SK-N-SH (cell line): Measurements from ENCODE around the gene BRMS1.
A peak's percentile ranks its signal among the peaks of the same experiment; 100 is the strongest.

Source experiments
- CHD2 ChIP-seq: fragments of 150-350 bp; IDR thresholded peaks from 2 replicates; pipeline ENCODE4 v1.6.1; 2018; ENCODE audit warnings: low read length; ENCODE audit not compliant: partially characterized antibody
- EZH2phosphoT487 ChIP-seq: fragments of 200-600 bp; sonication (generic); IDR thresholded peaks from 2 replicates; pipeline ENCODE4 v1.6.1; 2017; ENCODE audit warnings: low read depth, mixed run types, mild to moderate bottlenecking, antibody characterized with exemption, moderate library complexity, borderline replicate concordance
- JUND ChIP-seq: IDR thresholded peaks from 2 replicates; pipeline ENCODE4 v1.4.0; 2012
- MEF2A ChIP-seq: IDR thresholded peaks from 2 replicates; pipeline ENCODE4 v1.4.0; 2012; ENCODE audit warnings: low read depth, borderline replicate concordance
- MXI1 ChIP-seq: IDR thresholded peaks from 2 replicates; pipeline ENCODE4 v1.6.1; 2012; ENCODE audit warnings: mild to moderate bottlenecking, low read depth, low read length, improper control_type of control experiment
- PBX3 ChIP-seq: IDR thresholded peaks from 2 replicates; pipeline ENCODE4; 2012
- POLR2AphosphoS5 ChIP-seq: IDR thresholded peaks from 2 replicates; pipeline ENCODE4 v1.6.1; 2012; ENCODE audit warnings: low read depth, low read length
- RAD21 ChIP-seq: IDR thresholded peaks from 2 replicates; pipeline ENCODE4 v1.6.1; 2012; ENCODE audit warnings: mild to moderate bottlenecking, low read length
- TAF1 ChIP-seq: IDR thresholded peaks from 2 replicates; pipeline ENCODE4 v1.6.1; 2012; ENCODE audit warnings: low read depth, mild to moderate bottlenecking, low read length, moderate library complexity, borderline replicate concordance
- TF ChIP-seq, protein P1 (sequence below): fragments of 200-600 bp; sonication (generic); IDR thresholded peaks from 2 replicates; pipeline ENCODE4 v1.6.1; 2017; ENCODE audit warnings: antibody characterized with exemption, mild to moderate bottlenecking, moderate library complexity

- TF ChIP-seq, protein P1, sequence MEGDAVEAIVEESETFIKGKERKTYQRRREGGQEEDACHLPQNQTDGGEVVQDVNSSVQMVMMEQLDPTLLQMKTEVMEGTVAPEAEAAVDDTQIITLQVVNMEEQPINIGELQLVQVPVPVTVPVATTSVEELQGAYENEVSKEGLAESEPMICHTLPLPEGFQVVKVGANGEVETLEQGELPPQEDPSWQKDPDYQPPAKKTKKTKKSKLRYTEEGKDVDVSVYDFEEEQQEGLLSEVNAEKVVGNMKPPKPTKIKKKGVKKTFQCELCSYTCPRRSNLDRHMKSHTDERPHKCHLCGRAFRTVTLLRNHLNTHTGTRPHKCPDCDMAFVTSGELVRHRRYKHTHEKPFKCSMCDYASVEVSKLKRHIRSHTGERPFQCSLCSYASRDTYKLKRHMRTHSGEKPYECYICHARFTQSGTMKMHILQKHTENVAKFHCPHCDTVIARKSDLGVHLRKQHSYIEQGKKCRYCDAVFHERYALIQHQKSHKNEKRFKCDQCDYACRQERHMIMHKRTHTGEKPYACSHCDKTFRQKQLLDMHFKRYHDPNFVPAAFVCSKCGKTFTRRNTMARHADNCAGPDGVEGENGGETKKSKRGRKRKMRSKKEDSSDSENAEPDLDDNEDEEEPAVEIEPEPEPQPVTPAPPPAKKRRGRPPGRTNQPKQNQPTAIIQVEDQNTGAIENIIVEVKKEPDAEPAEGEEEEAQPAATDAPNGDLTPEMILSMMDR, result no peak
- TF ChIP-seq EZH2phosphoT487 (no peak), RAD21 (no peak), PBX3 (no peak), MEF2A (no peak), POLR2AphosphoS5 (no peak), TAF1 (no peak), CHD2 (no peak), JUND (no peak), MXI1 (0 out of 2 replicates have a peak, but pooled peaks have one; percentile 11)
Observed at GRCh38 chr11:66346476-66347424, 1.8 kb upstream of the BRMS1 start.
